SK-N-SH treated with all-trans-retinoic acid at 6 μM for 48 hours (cell line): ENCODE data around the gene RAI14.

Source experiments
- ATAC-seq: fragments of 200-7000 bp; cut with Tn5 transposase; 3 replicates; pipeline ENCODE4 v1.9.1; 2020; ENCODE audit warnings: mild to moderate bottlenecking, moderate library complexity
- ARNTL ChIP-seq: fragments of 450-650 bp; formaldehyde crosslinking; IDR thresholded peaks from 2 replicates; pipeline ENCODE4 v1.5.0; 2020; ENCODE audit warnings: low read depth, mild to moderate bottlenecking, moderate library complexity, borderline replicate concordance
- BACH2 ChIP-seq: fragments of 250-450 bp; sonication (Bioruptor Pico); IDR thresholded peaks from 2 replicates; pipeline ENCODE4 v1.9.0; 2021; ENCODE audit warnings: mild to moderate bottlenecking, borderline replicate concordance
- CREB5 ChIP-seq: fragments of 250-450 bp; sonication (Bioruptor Pico); IDR thresholded peaks from 2 replicates; pipeline ENCODE4 v1.5.1; 2020; ENCODE audit warnings: low read depth, mild to moderate bottlenecking, moderate library complexity
- CSDC2 ChIP-seq: fragments of 250-450 bp; sonication (Bioruptor Pico); IDR thresholded peaks from 2 replicates; pipeline ENCODE4 v1.5.0; 2020; ENCODE audit warnings: mild to moderate bottlenecking, moderate library complexity
- CSRNP3 ChIP-seq: fragments of 250-450 bp; sonication (Bioruptor Pico); IDR thresholded peaks from 2 replicates; pipeline ENCODE4 v1.5.1; 2021; ENCODE audit warnings: mild to moderate bottlenecking, moderate library complexity
- ESRRG ChIP-seq: fragments of 250-450 bp; sonication (Bioruptor Pico); IDR thresholded peaks from 2 replicates; pipeline ENCODE4 v1.6.1; 2021; ENCODE audit warnings: mild to moderate bottlenecking
- ISL1 ChIP-seq: fragments of 250-450 bp; sonication (Bioruptor Pico); IDR thresholded peaks from 2 replicates; pipeline ENCODE4 v2.1.2; 2022; ENCODE audit warnings: mild to moderate bottlenecking, moderate library complexity
- PATZ1 ChIP-seq: fragments of 250-450 bp; sonication (Bioruptor Pico); IDR thresholded peaks from 2 replicates; pipeline ENCODE4 v1.8.0; 2020; ENCODE audit warnings: mild to moderate bottlenecking, moderate library complexity, borderline replicate concordance
- POU6F1 ChIP-seq: fragments of 250-450 bp; sonication (Bioruptor Pico); IDR thresholded peaks from 2 replicates; pipeline ENCODE4 v1.8.0; 2021; ENCODE audit warnings: low read depth, mild to moderate bottlenecking, moderate library complexity, borderline replicate concordance
- RARB ChIP-seq: fragments of 250-450 bp; sonication (Bioruptor Pico); IDR thresholded peaks from 2 replicates; pipeline ENCODE4 v1.8.0; 2021; ENCODE audit warnings: mild to moderate bottlenecking, moderate library complexity
- TOX ChIP-seq: fragments of 250-450 bp; sonication (Bioruptor Pico); IDR thresholded peaks from 2 replicates; pipeline ENCODE4 v1.8.0; 2021; ENCODE audit warnings: mild to moderate bottlenecking, moderate library complexity, borderline replicate concordance
- TSHZ2 ChIP-seq: fragments of 250-450 bp; sonication (Bioruptor Pico); IDR thresholded peaks from 2 replicates; pipeline ENCODE4 v1.5.0; 2020; ENCODE audit warnings: mild to moderate bottlenecking, moderate library complexity
- ZFP3 ChIP-seq: fragments of 250-450 bp; sonication (Bioruptor Pico); IDR thresholded peaks from 2 replicates; pipeline ENCODE4 v1.5.0; 2020; ENCODE audit warnings: mild to moderate bottlenecking, moderate library complexity
- ZFP30 ChIP-seq: fragments of 450-650 bp; formaldehyde crosslinking; IDR thresholded peaks from 2 replicates; pipeline ENCODE4 v1.5.0; 2022; ENCODE audit warnings: mild to moderate bottlenecking, moderate library complexity
- ZNF565 ChIP-seq: fragments of 450-650 bp; formaldehyde crosslinking; conservative IDR thresholded peaks from 2 replicates; pipeline ENCODE4 v1.5.0; 2020; ENCODE audit warnings: low read depth, mild to moderate bottlenecking, moderate library complexity
- ZNF70 ChIP-seq: fragments of 450-650 bp; formaldehyde crosslinking; IDR thresholded peaks from 2 replicates; pipeline ENCODE4 v1.5.0; 2020; ENCODE audit warnings: mild to moderate bottlenecking, moderate library complexity
- ZNF8 ChIP-seq: fragments of 450-650 bp; formaldehyde crosslinking; IDR thresholded peaks from 2 replicates; pipeline ENCODE4 v1.5.0; 2020; ENCODE audit warnings: mild to moderate bottlenecking, moderate library complexity

RAI14 gene

GRCh38 chr5:34804913-34805312 lies 148.8 kb downstream of the RAI14 start:
- TF ChIP-seq RARB (CRISPR knock-in tag) (no peak), BACH2 (CRISPR knock-in tag) (no peak), POU6F1 (CRISPR knock-in tag) (no peak), ZFP3 (CRISPR knock-in tag) (no peak), ISL1 (no peak), ZNF8 (CRISPR knock-in tag) (no peak), ARNTL (CRISPR knock-in tag) (no peak), TOX (CRISPR knock-in tag) (no peak), PATZ1 (CRISPR knock-in tag) (no peak), TSHZ2 (CRISPR knock-in tag) (no peak), ZNF70 (CRISPR knock-in tag) (no peak), CSRNP3 (no peak), CSDC2 (no peak)
- ATAC-seq: no peak

GRCh38 chr5:34806532-34806931 lies 150.4 kb downstream of the RAI14 start:
- TF ChIP-seq ZNF565 (CRISPR knock-in tag) (no peak), CSDC2 (no peak), ARNTL (CRISPR knock-in tag) (no peak), PATZ1 (CRISPR knock-in tag) (no peak), CREB5 (CRISPR knock-in tag) (no peak), ZNF8 (CRISPR knock-in tag) (no peak), BACH2 (CRISPR knock-in tag) (no peak), ESRRG (CRISPR knock-in tag) (no peak), ZFP30 (CRISPR knock-in tag) (no peak), CSRNP3 (no peak), TOX (CRISPR knock-in tag) (no peak), ZFP3 (CRISPR knock-in tag) (no peak)

More at GRCh38 chr5:34806532-34806931, 150.4 kb downstream of the RAI14 start:
- no peak for ATAC-seq
